Activated T-cell treated with anti-CD3 and anti-CD28 coated beads for 24 hours (primary cell): Measurements from ENCODE around the gene VPS37C.
"Not testable (repeated sequence)": the region's sequence is repeated elsewhere in the genome, so short reads cannot be mapped to it uniquely, and the experiment has no call there.

ENCODE experiments used
- DNase-seq: peaks from one replicate; pipeline ENCODE4 v3.0.0-alpha.2; 2020; ENCODE audit warnings: low read depth

The VPS37C gene

DNA sequence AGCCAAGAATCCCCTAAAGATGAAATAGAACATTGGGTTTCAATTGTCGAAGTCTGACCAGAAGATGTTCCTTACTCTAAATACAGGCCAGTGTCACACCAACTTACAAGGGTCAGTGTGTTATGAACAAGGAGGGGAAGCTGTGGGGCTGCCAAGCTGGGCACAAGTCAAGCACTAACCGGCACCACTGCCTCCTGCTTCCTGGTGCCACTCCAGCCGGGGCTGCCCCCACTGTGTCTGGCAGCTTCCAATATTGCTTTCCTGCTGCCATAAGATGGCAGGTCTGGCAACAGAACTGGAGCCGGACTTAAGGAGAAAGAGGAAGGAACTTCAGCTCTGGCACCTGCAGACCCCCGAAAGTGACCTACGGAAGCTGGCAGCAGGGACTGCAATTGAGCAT is 13.7 kb upstream of the VPS37C start:
- DNase-seq, result no peak

DNA sequence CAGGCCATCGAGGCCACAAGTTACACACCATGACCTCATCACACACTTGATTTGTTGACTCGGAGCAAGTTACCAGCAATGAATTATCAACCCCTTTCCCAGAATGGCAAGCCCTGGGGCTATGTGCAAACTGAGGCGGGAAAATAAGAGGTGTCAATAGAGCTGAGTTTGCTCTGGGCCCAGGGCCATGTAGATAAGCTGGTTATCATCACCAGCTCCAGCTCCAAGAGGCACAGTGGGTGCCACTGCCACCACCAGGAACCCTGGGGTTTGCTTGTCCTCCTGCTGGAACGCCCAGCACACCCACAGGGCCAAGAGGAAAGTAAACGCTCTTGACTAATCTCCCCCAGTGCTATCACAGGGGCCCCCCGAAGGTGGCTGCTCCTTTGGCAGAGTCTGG is 13.0 kb upstream of the VPS37C start:
- DNase-seq, result no peak

DNA sequence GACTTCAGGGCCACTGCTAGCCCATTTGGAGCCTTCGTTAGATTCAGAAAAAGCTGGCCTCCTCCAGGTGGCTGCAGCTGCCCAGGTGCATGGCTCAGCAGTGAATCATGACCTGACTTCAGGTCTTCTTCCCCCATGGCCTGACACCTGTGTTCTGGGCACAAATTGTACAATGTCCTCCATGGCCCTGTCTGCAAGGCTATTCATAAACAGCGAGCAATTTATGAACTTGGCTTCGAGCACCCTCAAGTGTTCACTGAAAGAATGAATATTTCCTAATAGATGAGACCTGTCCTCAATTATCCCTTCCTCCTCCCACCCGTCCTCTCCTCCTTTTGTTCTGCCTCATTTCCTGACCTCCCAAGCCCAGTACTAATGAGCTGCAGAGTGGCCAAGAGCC is 12.2 kb upstream of the VPS37C start:
- no peak for DNase-seq

DNA sequence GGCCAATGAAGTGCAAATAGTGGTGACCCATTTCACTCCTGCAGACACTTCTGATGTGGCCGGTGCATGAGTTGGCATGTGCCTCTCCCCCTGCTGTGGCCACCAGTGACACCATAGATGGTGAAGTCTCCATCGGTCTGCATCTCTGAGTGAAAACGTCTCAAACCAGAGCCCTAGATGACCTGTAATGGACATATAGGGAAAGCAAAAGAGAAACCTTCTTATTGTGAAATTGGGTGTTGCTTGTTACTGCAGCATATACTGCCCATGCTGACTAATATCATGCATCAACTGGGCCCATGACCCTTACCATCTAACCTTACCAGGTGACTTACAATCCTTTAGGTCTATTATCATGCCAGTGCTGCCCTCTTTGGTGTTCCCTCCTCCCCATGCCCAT is 11.7 kb upstream of the VPS37C start:
- DNase-seq, result no peak

DNA sequence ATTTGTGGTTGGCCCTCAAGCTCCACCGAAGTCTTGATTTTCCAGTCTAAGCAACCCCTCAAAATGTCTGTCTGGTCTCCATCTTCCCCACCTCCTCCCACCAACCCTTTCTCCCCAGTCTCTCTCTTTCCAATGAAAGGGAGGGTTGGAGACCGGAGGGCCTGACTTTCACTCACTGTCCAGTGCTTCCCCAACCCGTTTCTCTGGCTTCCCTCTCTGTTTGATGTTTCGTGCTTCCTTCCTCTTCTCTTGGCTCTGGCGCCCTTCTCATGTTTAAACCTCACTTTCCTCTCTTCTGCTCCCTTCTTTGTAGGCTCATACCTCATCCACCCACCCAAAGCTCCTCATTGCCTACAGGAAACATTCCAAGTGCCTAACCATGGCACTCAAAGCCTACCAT is 11.1 kb upstream of the VPS37C start:
- DNase-seq, result no peak

DNA sequence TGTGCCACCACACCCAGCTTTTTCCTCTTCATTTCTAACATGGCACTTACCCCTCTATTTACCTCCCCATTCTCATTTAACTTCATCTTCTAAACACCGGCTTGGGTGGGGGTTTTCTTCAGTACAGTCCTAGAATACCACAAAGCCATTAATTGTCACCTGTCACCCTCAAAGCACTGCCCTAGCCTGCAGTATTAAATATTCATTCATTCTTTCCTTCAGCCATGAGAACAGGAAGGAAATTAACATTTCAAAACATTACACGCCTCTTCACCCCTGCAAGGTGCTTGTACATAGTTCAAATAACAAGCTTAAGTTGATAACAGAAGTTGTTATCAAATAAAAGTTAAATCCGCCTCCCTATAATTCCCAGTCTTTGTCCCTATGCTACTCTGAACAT is 10.7 kb upstream of the VPS37C start:
- DNase-seq, result no peak

DNA sequence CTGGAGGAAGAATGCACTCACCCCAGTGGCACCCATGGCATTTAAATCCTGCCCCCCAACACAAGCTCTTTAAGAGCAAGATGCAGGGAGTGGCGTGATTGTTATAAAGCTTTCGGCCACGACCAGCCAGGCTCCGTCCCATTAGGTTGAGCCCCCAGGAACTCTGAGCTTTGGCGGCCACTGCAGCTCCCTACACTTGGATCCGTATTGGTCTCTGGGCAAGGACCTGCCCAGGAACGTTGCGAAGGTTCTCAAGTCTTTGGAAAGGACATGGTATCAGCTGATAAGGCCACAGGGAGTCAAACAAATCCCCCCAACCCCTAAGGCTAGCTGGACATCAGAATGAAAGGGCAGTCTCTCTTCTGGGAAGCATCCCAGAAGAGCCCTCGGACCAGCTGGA is 9.3 kb upstream of the VPS37C start:
- DNase-seq, result no peak

DNA sequence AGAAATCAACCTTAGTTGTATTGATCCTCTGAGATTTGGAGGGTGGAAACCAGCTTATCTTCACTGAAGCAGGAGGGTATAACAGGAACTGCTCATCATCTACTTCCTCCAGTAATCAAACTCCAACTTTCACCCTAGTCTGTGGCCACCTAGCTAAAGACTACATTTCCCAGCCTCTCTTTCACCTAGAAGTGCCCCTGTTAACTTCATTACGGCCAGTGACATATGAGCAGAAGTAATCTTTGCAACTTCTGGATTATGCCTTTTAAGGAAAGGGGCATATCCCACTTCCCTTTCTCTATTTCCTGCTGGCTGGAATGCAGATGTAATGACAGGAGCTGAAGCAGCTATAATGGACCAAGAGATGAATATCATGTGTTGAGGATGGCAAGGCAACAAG is 7.6 kb upstream of the VPS37C start:
- DNase-seq, result no peak

DNA sequence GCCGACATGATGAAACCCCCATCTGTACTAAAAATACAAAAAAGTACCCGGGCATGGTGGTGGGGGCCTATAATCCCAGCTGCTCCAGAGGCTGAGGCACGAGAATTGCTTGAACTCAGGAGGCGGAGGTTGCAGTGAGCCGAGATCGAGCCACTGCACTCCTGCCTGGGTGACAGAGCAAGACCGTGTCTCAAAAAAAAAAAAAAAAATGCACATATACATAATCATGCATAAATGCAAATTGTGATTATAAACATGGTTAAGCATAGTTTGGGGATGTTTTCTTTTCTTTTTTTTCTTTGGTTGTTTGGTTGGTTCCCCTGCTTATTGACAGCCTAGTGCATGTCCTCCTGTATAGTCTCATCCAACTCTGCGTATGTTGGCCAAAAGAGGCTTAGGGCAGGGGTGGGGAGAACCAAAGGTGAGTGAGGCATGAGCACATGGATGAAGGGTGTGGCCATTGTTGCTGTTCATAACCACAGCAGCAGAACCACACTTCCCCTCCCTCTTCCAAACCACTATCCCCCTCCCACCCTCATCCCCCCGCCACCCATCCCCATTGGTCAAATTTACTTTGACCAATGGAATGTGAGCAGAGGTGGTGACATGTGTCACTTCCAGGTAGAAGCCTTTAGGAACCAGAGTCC is 6.9 kb upstream of the VPS37C start:
- no peak for DNase-seq

DNA sequence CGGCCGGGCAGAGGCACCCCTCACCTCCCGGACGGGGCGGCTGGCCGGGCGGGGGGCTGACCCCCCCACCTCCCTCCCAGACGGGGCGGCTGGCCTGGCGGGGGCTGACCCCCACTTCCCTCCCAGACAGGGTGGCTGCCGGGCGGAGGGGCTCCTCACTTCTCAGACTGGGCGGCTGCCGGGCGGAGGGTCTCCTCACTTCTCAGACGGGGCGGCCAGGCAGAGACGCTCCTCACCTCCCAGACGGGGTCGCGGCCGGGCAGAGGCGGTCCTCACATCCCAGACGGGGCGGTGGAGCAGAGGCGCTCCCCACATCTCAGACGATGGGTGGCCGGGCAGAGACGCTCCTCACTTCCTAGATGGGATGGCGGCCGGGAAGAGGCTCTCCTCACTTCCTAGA is 5.1 kb upstream of the VPS37C start:
- DNase-seq, result not testable (repeated sequence)

DNA sequence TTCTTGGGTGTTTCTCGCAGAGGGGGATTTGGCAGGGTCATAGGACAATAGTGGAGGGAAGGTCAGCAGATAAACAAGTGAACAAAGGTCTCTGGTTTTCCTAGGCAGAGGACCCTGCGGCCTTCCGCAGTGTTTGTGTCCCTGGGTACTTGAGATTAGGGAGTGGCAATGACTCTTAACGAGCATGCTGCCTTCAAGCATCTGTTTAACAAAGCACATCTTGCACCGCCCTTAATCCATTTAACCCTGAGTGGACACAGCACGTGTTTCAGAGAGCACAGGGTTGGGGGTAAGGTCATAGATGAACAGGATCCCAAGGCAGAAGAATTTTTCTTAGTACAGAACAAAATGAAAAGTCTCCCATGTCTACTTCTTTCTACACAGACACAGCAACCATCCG is 4.6 kb upstream of the VPS37C start:
- not testable (repeated sequence) for DNase-seq

DNA sequence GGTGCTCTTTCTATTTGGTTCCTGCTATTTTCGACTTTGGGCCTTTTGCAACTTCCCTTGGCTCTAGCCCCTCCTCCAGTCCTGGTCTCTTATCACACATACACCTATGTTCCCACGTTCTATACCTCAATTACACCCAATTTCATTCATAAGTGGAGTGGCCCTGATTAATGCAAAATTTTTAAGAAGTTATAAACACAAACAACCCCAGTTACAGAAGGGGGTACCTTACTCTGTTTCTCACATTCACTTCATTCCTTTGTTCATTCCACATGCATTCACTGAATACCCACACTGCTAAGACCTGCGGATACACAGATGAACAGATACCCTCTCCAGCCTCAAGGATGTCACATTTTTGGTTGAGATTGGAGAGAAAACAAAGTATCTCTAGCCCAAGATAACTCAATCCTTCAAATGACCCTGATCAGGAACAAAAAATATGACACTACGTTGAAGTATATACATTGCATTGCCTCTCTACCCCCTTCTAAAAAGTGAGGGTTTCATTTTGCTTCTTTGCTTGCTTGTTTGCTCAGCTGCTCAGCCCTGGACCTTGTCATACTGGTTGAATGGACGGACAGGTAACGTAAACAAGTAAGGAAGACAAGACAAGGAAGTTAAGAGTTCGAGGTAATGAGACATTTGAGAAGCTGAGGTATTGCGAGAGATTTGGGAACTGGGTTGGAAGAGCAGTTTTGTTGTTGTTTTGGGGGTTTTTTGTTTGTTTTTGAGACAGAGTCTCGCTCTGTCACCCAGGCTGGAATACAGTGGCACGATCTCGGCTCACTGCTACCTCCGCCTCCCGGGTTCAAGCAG is 3.6 kb upstream of the VPS37C start:
- no peak for DNase-seq

DNA sequence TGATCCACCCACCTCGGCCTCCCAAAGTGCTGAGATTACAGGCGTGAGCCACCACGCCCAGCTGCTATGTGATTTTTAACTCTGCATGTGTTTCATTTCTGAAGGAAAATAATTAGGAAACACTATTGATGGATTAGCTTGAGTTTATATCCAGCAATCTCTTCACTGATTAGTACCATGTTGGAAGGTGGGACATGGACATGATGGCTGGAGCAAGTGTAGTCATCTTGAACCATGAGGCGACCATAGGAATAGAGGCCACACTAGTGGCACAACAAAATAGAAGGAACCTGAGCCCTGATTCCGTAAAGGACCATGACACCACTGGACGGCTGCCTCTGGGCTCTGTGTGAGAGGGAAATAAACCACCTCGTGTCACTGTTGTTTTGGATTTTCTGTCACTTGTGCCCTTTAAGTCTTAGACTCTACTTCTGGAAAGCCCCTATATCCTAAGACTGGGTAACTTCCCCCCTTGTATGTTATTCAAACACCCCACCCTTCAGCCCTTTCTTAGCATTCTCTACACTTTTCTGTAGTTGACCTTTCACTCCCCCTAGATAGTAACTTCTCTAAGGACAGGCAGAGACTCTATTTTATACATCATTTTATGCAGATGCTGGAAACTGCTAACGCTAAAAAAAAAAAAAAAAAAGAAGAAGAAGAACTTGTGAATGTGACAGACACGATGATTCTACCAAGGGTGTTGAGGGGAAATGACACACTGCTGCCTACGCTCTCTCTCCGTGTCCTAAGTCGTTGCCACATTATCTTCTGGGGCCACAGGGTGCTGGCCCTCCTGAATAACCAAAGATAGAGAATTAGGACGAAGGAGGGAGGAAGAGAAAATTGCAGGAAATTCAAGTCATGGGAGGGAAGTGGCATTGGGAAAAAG is 2.7 kb upstream of the VPS37C start:
- no peak for DNase-seq

DNA sequence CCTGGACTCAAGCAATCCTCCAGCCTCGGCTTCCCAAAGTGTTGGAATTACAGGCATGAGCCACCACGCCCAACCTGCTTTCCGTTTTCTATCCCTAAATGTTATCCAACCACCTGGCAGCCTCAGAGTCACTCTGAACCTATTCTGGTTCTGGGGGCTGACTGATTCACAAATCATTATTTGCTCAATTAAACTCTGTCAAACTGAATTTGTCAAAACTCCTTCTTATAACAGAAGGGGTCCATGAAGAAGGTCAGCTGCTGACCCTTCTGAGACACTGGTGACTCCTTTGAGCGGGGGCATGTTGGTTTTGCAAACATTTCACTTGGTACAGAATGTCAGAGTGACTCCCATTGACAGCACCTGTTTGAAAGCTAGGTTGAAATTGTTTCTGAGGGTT is 1.8 kb upstream of the VPS37C start:
- DNase-seq, result no peak

DNA sequence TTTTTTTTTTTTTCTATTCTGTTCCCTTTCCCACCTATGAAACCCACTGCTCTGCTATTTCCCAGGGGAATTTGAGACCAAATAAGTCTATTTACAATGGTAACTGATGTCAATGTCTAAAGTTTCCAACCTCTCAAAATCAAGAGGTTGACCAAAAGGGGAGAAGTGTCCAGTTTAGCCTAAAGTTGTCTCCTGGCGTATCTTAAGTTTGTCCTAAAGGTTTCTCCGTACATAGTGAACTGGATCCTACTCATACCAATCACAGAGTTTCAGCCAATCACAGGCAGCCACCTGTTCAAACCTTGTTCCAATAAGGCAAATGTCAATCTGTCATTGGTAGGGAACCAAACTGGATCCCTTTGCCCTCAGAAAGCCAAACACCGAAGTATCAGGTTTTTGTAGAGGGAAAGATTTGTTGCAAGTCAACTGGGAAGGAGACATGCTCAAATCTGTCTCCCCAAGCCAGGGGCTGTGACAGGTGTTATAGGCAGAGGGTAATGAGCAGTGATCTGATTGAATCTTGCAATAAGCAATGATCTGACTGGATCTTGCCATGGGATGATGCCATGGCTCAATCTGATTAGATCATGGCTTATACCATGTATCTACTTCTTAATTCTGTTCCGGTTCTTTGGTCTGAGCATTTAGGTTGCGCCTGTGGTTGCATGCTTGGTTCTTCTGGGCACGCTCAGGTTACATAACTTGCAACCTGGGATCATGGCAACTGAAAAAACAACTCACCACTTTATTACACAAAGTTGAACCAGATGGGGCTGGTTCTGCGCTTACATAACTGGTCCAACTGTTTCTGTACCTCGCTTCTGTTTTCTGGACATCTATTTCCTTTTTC is 1.1 kb upstream of the VPS37C start:
- no peak for DNase-seq

DNA sequence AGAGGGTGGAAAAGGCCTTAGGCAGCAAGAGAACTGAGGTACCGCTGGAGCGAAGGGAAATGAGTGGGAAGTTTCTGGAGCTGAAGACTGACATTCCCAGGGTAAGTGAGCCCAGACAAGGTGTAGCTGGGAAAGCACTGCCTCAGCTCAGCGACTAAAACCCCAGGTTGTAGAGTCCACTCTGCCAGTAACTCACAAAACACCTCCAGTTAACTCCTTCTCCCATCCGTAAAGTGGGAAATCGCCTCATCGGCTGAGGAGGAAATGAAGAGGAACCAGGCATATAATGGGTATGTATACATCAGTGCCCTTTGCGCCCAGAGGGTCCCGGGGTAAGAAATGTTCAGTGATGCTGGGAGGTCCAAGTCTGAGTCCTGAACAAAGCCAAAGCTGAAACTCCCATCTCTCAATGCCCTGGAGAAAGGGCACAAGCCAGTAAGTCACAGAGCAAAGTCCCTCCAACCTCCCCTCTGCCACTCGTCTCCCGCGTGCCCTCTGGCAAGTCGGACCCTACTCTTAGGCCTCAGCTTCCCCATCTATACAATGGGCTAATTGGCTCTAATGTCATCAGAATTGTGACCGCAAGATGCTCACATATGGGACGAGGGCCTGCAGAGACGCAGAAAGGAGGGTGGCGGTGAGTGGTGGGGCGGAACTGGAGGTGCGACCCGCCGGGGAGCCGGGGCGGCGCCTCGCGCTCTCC is 588 bp downstream of the VPS37C start:
- no peak for DNase-seq

DNA sequence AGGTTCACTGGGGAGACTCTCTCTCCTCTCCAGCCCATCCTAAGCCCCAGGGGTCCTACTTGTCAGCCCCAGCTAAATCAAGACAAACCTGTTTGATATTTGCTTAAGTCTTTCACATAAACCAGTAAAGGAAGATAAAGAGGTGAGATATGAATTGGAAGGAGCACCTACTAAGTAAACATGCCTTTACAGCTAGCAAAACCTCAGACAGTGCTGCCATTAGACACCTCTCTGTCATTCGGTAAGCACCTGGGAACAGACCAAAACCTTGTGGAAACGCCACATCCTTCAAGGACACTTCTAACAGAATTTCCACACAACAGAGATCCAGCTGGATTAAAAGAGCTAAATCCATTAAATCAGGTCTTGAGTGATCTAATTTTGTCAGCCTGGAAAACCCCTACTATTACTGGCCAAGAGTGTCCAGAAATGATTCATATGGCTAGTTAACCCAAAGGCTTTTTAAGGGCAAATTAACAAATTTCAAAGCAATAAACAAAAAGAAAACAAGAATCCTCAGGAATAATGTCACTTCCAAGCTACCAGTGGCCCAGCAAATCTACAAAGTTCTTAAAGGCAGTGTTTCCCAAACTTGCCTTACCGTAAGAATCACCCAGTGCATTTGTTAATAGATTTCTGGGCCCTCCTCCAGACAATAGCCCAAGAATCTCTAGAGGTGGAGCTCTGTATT is 2.4 kb downstream of the VPS37C start:
- DNase-seq, result no peak

DNA sequence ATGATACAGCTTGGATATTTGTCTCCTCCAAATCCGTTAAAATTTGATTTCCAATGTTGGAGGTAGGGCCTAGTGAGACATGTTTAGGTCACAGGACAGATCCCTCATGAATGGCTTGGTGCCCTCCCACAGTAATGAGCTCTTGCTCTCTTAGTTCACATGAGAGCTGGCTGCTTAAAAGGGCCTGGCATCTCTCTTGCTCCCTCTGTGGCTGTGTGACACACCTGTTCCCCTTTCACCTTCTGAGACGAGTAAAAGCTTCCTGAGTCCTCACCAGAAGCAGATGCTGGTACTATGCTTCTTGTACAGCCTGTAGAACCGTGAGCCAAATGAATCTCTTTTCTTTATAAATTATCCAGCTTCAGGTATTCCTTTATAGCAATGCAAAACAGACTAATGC is 3.5 kb downstream of the VPS37C start:
- DNase-seq, result no peak

DNA sequence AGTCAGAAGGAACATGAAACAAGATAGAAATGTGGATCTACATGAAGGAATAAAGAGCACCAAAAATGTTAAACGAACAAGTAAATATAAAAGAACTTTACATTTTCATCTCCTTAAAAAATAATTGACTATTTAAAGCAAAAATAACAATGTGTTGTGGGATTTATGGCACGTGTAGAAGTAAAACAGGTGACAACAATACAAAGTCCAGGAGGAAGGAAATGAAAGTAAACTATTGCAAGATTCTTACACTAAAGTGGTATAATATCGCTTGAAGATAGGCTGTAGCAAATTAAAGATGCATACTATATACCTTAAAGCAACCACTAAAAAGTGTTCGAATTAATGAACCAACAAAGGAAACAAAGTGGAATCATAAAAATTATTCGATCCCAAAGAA is 5.5 kb downstream of the VPS37C start:
- no peak for DNase-seq

DNA sequence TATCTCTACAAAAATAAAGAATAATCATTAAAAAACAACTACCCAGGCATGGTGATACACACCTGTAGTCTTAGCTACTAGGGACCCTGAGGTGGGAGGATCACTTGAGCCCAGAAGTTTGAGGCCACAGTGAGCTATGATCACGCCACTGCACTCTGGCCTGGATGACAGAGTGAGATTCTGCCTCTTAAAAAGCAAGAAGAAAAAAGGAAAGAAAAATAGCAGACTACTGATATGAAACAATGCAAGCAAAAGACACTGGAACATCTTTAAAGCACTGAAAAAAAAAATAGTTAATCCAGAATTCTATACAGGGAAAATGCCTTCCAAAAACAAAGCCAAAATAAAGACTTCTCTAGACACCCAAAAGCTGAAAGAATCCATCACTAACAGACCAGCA is 5.9 kb downstream of the VPS37C start:
- no peak for DNase-seq

DNA sequence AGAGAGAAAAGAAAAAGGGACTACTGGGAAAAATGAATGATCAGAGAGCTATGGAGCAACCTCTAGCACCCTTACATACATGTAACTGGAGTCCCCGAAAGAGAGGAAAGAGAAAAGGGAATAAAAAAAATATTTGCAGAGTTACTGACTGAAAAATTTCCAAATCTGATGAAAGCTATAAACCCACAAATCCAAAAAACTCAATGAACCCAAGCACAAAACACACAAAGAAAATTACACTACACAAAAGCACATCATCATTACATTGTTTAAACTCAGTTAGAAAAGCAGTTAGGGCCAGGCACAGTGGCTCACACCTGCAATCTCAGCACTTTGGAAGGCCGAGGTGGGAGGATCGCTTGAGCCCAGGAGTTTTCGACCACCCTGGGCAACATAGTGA is 6.7 kb downstream of the VPS37C start:
- no peak for DNase-seq
